Rectal smooth muscle tissue (tissue), 1 donor: Measurements from ENCODE around the gene VIL1.

ENCODE experiments used
- H3K27ac ChIP-seq: one replicate; pipeline ENCODE4 v1.7.0; 2013; ENCODE audit warnings: low read depth, low read length, inconsistent platforms
- H3K27me3 ChIP-seq: one replicate; pipeline ENCODE4 v1.7.0; 2013; ENCODE audit warnings: low read length; ENCODE audit not compliant: control insufficient read depth, insufficient read depth
- H3K36me3 ChIP-seq: one replicate; pipeline ENCODE4 v1.7.0; 2013; ENCODE audit warnings: low read length; ENCODE audit not compliant: control insufficient read depth, insufficient read depth
- H3K4me1 ChIP-seq: one replicate; pipeline ENCODE4 v1.7.0; 2013; ENCODE audit warnings: low read length; ENCODE audit not compliant: control insufficient read depth, insufficient read depth
- H3K4me3 ChIP-seq: one replicate; pipeline ENCODE4 v1.7.0; 2013; ENCODE audit warnings: low read length
- H3K9ac ChIP-seq: one replicate; pipeline ENCODE4 v1.7.0; 2013; ENCODE audit warnings: low read length

Gene VIL1

GRCh38 chr2:218387369-218388194 is 31.3 kb upstream of the VIL1 start:
- Histone ChIP-seq H3K27me3 (no peaks in the 10 kb centered on the region), H3K36me3 (no peaks in the 10 kb centered on the region), H3K27ac (no peak overlapping the region), H3K9ac (no peak overlapping the region), H3K4me1 (peaks cover 5% of the 10 kb centered on the region), H3K4me3 (peak overlapping the region; percentile 45)

GRCh38 chr2:218389333-218390150 is 29.4 kb upstream of the VIL1 start:
- Histone ChIP-seq H3K27me3 (no peaks in the 10 kb centered on the region), H3K4me1 (peaks cover 5% of the 10 kb centered on the region), H3K36me3 (no peaks in the 10 kb centered on the region), H3K4me3 (no peak overlapping the region), H3K27ac (no peak overlapping the region), H3K9ac (no peak overlapping the region)

GRCh38 chr2:218391202-218391601 is 27.7 kb upstream of the VIL1 start:
- Histone ChIP-seq H3K9ac (no peak overlapping the region), H3K27me3 (no peaks in the 10 kb centered on the region), H3K36me3 (no peaks in the 10 kb centered on the region), H3K27ac (no peak overlapping the region), H3K4me1 (peaks cover 5% of the 10 kb centered on the region), H3K4me3 (no peak overlapping the region)

DNA sequence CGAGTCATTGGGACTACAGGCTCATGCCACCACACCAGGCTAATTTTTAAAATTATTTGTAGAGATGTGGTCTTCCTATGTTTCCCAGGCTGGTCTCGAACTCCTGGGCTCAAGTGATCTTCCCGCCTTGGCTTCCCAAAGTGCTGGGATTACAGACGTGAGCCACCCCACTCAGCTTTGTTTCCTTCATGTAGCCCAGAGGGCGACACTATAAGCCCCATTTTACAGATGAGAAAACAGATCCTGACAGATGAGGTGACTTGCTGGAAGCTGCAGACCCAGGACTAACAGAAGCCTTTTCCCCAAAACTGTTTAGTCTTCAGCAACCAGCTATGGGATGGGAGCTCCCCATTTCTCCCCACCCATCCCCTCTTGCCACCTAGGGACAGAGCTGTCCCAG is 26.5 kb upstream of the VIL1 start:
- no peak overlapping the region for H3K27ac ChIP-seq
- H3K9ac ChIP-seq = no peak overlapping the region
- no peaks in the 10 kb centered on the region for H3K27me3 ChIP-seq
- no peak overlapping the region for H3K4me3 ChIP-seq
- no peaks in the 10 kb centered on the region for H3K36me3 ChIP-seq
- H3K4me1 ChIP-seq = peaks cover 6% of the 10 kb centered on the region

DNA sequence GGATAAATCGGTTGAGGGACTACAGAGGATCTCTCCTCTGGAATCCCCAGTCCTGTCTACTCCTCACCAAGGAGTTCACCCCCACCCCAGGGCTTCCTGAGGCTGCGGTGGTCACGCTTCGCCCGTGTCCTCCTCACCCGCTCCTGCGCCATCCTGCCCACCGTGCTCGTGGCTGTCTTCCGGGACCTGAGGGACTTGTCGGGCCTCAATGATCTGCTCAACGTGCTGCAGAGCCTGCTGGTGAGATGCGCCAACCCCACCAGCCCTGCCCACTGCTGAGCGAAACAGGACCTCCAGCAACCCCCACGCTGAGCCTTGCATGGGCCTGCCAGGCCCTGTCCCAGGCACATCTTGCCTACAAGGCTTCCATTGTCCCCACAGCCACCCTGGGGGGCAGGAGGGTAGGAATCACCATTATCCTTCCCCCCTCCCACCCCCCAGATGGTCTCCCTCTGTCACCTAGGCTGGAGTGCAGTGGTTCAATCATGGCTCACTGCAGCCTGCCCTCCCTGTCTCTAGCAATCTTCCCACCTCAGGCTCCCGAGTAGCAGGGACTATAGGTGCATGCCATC is 25.9 kb upstream of the VIL1 start:
- Histone ChIP-seq H3K27me3 (no peaks in the 10 kb centered on the region), H3K4me1 (peaks cover 6% of the 10 kb centered on the region), H3K9ac (no peak overlapping the region), H3K4me3 (no peak overlapping the region), H3K27ac (no peak overlapping the region), H3K36me3 (no peaks in the 10 kb centered on the region)

DNA sequence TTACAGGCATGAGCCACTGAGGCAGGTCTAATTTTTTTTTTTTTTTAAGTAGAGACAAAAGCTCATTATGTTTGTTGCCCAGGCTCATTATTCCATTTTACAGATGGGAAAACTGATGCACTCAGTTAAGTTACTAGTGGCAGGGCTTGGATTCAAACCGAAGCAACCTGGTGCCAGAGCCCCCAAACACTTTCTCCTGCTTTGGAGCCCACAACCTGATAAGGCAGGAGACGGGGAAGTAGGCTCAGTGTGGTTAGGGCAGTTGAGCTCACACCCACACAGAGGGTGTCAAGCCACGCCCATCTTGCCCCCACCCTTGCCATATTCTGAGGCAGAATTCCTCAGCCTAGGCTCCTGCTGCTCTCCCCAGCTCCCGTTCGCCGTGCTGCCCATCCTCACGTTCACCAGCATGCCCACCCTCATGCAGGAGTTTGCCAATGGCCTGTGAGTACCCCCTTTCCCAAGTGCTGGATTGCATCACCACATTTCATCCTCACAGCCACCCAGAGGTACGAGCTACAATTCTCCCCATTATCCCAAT is 25.1 kb upstream of the VIL1 start:
- Histone ChIP-seq H3K36me3 (no peaks in the 10 kb centered on the region), H3K27ac (no peak overlapping the region), H3K27me3 (no peaks in the 10 kb centered on the region), H3K4me1 (peaks cover 6% of the 10 kb centered on the region), H3K9ac (no peak overlapping the region), H3K4me3 (no peak overlapping the region)

DNA sequence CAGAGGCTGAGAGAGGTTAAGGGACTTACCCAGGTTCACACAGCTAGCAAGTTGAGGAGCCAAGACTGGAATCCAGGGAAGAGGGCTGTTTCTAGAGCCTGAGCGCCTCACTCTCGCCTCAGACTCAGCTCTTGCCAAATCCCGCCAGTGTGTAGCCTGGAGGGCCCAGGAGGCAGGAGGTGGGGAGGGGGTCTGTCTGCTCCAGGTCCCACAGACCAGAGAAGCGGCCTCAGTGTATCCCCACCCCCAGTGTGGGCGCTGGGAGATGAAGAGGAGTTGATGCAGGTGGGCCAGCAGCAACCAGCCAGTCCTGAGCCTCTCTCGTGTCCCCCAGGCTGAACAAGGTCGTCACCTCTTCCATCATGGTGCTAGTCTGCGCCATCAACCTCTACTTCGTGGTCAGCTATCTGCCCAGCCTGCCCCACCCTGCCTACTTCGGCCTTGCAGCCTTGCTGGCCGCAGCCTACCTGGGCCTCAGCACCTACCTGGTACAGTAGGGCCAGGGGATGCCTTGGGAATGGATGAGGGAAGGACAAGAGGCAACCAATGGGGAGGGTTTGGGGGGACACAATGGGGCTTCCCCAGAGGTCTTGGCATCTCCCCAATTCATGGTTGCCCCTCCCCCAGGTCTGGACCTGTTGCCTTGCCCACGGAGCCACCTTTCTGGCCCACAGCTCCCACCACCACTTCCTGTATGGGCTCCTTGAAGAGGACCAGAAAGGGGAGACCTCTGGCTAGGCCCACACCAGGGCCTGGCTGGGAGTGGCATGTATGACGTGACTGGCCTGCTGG is 24.4 kb upstream of the VIL1 start:
- Histone ChIP-seq H3K36me3 (no peaks in the 10 kb centered on the region), H3K27me3 (no peaks in the 10 kb centered on the region), H3K4me3 (no peak overlapping the region), H3K9ac (no peak overlapping the region), H3K27ac (no peak overlapping the region), H3K4me1 (peaks cover 6% of the 10 kb centered on the region)

DNA sequence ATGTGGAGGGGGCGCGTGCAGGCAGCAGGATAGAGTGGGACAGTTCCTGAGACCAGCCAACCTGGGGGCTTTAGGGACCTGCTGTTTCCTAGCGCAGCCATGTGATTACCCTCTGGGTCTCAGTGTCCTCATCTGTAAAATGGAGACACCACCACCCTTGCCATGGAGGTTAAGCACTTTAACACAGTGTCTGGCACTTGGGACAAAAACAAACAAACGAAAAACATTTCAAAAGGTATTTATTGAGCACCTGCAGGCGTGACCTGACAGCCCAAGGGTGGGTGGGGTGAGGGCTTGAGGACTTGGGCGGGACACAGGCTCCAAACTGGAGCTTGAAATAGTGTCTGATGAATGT is 23.9 kb upstream of the VIL1 start:
- Histone ChIP-seq H3K4me1 (peaks cover 6% of the 10 kb centered on the region), H3K27ac (no peak overlapping the region), H3K9ac (no peak overlapping the region), H3K4me3 (no peak overlapping the region), H3K36me3 (no peaks in the 10 kb centered on the region), H3K27me3 (no peaks in the 10 kb centered on the region)

GRCh38 chr2:218395456-218395825 is 23.5 kb upstream of the VIL1 start:
- H3K36me3 ChIP-seq = no peaks in the 10 kb centered on the region
- peaks cover 6% of the 10 kb centered on the region for H3K4me1 ChIP-seq
- peak overlapping the region; percentile 81 for H3K4me3 ChIP-seq
- peak overlapping the region; percentile 100 for H3K27ac ChIP-seq
- no peak overlapping the region for H3K9ac ChIP-seq
- no peaks in the 10 kb centered on the region for H3K27me3 ChIP-seq

DNA sequence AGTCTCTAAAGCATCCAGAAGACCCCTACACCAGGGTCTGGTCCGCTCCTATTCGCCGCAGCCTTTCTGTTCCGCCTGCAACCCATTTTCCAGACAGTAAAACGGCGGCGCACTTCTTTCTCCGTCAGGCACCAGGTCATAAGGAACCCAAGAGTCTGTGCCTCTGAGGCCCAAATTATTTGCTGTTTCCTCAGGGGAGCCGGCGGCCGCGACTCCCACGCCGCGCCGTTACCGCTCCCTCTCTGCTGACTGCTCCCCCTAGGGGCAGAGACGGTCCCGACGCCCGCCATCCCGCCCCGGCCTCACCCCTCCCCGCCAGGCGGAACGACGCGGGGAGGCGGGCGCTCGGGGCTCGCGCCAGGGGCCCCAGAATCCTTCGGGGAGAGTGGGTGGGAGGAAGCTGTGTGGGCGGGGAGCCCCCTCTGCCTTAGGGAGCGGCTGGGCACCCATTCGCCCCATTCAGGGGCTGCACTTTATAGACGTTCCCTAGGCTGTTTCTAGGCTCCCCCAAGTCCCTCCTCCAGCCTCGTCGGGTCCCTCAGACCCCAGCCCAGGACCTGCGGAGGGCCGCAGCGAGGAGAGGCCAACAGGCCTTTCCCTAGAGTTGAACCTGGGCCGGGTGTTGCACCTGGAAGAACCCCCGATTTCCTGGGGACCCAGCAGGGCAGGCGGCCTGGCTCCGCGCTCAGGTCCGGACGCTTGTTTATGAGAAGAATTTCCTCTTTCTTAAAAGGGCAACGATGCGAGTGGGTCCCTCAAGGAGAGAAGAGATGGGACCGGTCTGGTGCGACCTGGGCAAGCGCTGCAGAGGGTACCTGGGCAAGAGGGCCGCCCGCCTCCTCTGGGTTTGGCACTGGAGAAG is 22.9 kb upstream of the VIL1 start:
- Histone ChIP-seq H3K9ac (peak overlapping the region; percentile 85), H3K27ac (peak overlapping the region; percentile 100), H3K27me3 (no peaks in the 10 kb centered on the region), H3K4me3 (peak overlapping the region; percentile 81), H3K4me1 (peaks cover 7% of the 10 kb centered on the region), H3K36me3 (no peaks in the 10 kb centered on the region)

DNA sequence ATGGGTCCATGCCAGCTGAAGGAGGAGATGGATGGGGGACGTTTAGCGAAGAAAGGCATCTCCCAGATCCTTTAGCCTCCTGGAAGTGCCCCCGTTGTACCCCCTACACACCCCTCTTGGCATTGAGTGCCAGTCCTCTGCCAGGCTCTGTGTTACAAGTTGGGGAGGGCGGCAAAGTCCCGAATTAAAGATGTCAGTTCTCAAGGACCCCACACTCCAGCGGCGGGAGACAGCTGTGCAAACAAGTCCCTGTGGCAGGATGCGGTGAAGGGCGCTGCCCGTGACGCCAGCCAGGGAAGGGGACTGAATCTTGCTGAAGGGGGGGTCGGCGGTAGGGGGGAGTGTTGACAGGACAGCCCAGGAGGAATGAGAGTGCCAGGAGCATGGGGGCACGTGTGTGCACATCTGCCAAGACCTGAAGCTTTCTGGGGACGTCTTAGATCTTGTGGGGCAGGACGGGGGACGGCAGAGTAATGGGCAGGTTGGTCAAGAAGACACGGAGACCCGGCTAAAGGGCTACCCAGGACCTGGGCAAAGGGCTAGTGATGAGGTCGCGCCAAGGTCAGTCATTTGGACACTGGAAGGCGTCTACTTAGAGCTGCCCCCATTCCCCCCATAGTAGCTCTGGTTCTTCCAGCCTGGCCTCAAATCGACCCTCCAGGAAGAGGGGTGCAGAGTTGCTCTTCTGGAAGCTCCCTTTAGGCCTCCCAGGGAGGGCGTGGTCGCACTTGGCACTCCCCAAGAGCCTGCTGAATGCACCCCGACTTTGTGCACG is 22.0 kb upstream of the VIL1 start:
- Histone ChIP-seq H3K9ac (peak overlapping the region; percentile 73), H3K4me3 (peak overlapping the region; percentile 81), H3K27me3 (no peaks in the 10 kb centered on the region), H3K4me1 (peaks cover 15% of the 10 kb centered on the region), H3K27ac (peak overlapping the region; percentile 100), H3K36me3 (peaks cover 3% of the 10 kb centered on the region)
